ENCODE results near the gene LDLRAD3.
"Not testable (repeated sequence)": the region's sequence is repeated elsewhere in the genome, so short reads cannot be mapped to it uniquely, and the experiment has no call there.

The LDLRAD3 gene

DNA sequence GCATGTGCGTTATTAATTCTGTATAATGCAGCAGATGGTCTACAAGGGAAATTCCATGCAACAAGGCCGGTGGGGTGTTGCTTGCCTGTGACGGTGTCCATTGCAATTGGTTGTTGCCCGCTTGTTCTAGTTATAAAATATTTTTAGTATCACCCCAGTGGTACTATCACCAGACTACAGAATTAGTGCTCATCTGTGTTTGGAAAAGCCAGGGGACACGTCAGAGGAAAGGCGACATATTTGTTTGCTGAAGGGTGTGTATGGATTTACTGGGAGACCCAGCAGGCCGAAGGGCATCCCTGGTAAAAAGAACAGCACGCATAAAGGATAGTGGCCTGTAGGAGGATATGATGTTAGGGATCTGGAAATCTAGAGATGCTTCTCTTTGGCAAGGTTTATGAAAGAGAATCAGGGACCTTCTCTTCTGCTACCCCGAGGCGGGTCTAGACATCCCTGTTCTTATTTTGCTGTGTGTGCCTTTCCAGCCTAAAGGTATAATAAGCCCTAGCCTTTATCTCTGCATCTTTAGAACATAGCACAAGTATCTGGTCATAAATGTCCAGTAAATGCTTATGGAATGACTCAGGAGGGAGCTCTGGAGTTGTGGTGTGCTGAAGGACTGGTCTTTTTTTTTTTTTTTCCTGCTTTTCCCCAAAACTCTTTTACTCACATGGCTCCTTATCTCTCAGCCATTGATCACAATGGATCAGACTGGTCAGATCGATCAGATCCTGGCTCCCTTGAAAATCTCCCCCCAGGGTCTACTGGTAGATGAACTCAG, 90.9 kb downstream of the LDLRAD3 start:
- Histone ChIP-seq H4K20me1 (peaks cover 69% of the 10 kb centered on the region; the same call in 1 of the 2 replicates), H3K4me3 (no peak overlapping the region), H3K4me2 (no peak overlapping the region), H3K9ac (no peak overlapping the region), H3K27me3 (no peaks in the 10 kb centered on the region), H3K27ac (no peak overlapping the region), H3K4me1 (peaks cover 21% of the 10 kb centered on the region), H3K36me3 (peaks cover 68% of the 10 kb centered on the region), H3K9me3 (peaks cover 15% of the 10 kb centered on the region)
- TF ChIP-seq Cebpa-rat (IDR thresholded peaks at IDR 0.05) = no peak

DNA sequence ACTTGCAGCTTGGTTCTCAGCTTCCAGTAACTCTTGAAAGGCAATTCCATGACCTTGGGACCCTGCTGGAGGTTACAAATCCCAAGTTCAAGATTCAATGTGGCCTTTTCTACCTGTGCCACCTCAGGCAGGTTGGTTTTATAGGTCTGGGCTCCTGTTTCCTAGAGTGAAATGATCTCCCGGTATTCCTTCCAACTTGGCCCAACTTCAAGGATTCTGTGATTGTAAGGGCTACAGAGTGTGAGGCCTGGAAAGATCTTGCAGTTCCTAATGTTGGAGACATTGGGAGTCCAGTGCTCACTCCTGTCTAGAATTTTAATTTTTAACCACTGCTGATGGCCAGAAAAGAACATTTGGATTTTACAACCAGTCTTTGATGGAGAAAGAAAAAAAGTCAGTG, 91.6 kb downstream of the LDLRAD3 start:
- Histone ChIP-seq H3K27me3 (no peaks in the 10 kb centered on the region), H3K9ac (no peak overlapping the region), H4K20me1 (peaks cover 66% of the 10 kb centered on the region; the same call in 1 of the 2 replicates), H3K36me3 (peaks cover 69% of the 10 kb centered on the region), H3K27ac (no peak overlapping the region), H3K4me1 (peaks cover 14% of the 10 kb centered on the region), H3K4me2 (no peak overlapping the region), H3K9me3 (peaks cover 15% of the 10 kb centered on the region), H3K4me3 (no peak overlapping the region)
- TF ChIP-seq Cebpa-rat (IDR thresholded peaks at IDR 0.05) = no peak

DNA sequence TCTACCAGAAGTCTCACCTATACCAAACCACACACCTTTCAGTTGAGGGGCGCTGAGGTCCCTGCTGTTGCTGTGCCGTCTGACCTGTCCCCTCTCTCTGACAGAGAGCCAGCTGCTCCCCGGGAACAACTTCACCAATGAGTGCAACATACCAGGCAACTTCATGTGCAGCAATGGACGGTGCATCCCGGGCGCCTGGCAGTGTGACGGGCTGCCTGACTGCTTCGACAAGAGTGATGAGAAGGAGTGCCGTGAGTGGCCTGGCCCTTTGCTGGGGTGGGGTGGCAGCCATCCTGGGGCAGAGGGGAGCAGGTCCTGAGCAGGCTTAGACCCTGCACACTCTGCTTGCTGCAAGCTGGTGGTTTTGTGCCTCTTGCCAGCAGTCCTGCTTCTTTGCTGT, 92.1 kb downstream of the LDLRAD3 start:
- no peak for TF ChIP-seq Cebpa-rat (IDR thresholded peaks at IDR 0.05)
- Histone ChIP-seq H3K36me3 (peaks cover 69% of the 10 kb centered on the region), H3K27me3 (no peaks in the 10 kb centered on the region), H3K27ac (no peak overlapping the region), H3K9me3 (peaks cover 15% of the 10 kb centered on the region), H3K4me3 (no peak overlapping the region), H3K4me2 (no peak overlapping the region), H4K20me1 (peaks cover 61% of the 10 kb centered on the region; the same call in 1 of the 2 replicates), H3K4me1 (peaks cover 8% of the 10 kb centered on the region), H3K9ac (no peak overlapping the region)

DNA sequence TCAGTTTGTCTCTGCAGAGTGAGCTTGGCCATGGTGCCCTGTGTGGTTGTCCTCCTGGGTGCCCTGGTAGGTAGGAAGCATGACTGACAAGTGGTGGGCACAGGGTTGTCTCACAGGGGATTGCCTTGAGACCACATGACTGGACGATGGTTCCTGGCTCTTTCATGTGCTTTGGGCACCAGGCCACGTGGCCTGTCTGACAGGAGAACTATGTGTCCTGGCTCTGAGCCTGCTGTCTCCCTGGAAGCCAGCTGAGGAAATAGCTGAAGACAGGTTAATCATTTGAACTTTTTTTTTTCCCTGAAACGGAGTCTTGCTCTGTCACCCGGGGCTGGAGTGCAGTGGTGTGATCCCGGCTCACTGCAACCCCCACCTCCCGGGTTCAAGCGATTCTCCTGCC, 93.2 kb downstream of the LDLRAD3 start:
- peaks cover 54% of the 10 kb centered on the region; the same call in 1 of the 2 replicates for H4K20me1 ChIP-seq
- H3K4me2 ChIP-seq = no peak overlapping the region
- peaks cover 68% of the 10 kb centered on the region for H3K36me3 ChIP-seq
- TF ChIP-seq Cebpa-rat (IDR thresholded peaks at IDR 0.05) = no peak
- peaks cover 5% of the 10 kb centered on the region; the same call in 1 of the 2 replicates for H3K4me1 ChIP-seq
- no peaks in the 10 kb centered on the region for H3K27me3 ChIP-seq
- no peak overlapping the region for H3K9ac ChIP-seq
- H3K9me3 ChIP-seq = peaks cover 12% of the 10 kb centered on the region
- no peak overlapping the region for H3K27ac ChIP-seq
- no peak overlapping the region for H3K4me3 ChIP-seq

DNA sequence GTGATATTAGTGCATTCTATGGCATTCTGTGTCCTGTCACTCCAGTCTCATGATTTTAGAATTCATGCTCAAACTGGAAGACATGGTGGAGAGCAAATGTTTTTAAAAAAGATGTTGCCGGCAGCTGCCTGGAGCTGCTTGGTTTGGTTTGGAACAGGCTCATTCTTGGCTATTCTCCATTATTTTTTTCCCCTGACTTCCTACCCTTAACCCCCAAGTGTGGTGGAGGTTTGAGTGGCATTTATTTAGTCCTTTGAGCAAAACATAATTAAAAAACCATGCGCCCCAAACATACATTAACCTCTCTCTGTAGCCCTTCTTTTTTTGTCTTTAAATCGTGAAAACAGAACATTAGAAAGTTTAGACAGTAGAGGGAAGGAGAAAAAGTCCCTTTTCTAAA, 94.7 kb downstream of the LDLRAD3 start:
- Histone ChIP-seq H3K27ac (no peak overlapping the region), H3K4me2 (no peak overlapping the region), H4K20me1 (peaks cover 62% of the 10 kb centered on the region; the same call in 1 of the 2 replicates), H3K9ac (no peak overlapping the region), H3K9me3 (no peaks in the 10 kb centered on the region), H3K4me3 (no peak overlapping the region), H3K4me1 (peaks cover 14% of the 10 kb centered on the region; the same call in 1 of the 2 replicates), H3K36me3 (peaks cover 59% of the 10 kb centered on the region), H3K27me3 (no peaks in the 10 kb centered on the region)
- TF ChIP-seq Cebpa-rat (IDR thresholded peaks at IDR 0.05) = no peak

DNA sequence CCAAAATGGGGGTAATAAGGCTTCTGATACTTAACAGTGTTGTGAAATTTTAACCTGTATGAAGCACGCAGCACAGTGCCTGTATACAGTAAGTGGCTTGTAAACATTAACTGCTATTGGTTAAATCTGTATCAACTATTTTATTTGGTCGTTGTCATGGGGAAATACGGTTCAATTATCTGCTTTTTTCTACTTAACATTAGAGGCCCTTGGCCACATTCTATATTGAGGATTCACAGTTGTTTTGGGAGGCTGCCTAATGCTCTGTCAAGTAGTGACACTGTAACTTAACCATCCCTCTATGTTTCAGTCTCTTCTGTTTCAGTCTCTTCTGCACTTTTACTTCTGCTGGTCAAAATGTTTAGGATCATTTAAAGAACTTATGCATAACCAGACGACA, 95.6 kb downstream of the LDLRAD3 start:
- Histone ChIP-seq H3K4me3 (no peak overlapping the region), H3K9ac (no peak overlapping the region), H3K4me2 (no peak overlapping the region), H3K36me3 (peaks cover 60% of the 10 kb centered on the region), H3K27me3 (no peaks in the 10 kb centered on the region), H3K9me3 (no peaks in the 10 kb centered on the region), H4K20me1 (peaks cover 59% of the 10 kb centered on the region; the same call in 1 of the 2 replicates), H3K27ac (no peak overlapping the region), H3K4me1 (peaks cover 14% of the 10 kb centered on the region; the same call in 1 of the 2 replicates)
- TF ChIP-seq Cebpa-rat (IDR thresholded peaks at IDR 0.05) = no peak

DNA sequence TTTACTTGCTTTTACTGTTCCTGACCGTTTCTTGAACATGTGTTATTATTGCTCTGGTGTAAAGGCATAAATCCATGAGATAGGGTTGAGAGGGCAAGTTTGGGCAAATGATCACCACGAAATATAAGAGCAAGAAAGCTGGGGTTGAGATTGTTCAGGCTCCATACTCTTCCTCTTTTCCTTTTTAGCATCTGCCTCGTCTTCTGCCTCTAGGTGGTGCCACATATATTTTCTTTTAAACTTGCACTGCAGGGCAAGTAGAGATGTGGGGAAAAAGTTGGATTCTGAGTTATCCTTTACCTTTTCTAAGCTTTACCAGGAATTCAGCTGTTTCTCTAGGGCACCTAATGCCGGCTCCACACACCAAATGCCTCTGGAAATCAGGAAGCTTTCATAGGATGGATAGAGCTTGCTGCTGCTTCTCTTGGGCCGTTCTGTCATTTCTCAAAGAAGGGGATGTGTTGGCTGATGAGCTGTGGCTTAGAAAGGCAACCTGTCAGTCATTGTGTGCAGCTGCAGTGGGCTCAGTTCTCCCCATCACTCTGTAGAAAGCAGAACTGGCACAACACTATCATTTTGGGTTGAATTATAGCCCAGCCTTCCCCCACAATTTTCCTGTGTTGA, 98.2 kb downstream of the LDLRAD3 start:
- H3K9me3 ChIP-seq = no peaks in the 10 kb centered on the region
- no peak overlapping the region for H3K9ac ChIP-seq
- peaks cover 50% of the 10 kb centered on the region for H3K36me3 ChIP-seq
- TF ChIP-seq Cebpa-rat (IDR thresholded peaks at IDR 0.05) = no peak
- H3K4me1 ChIP-seq = peaks cover 14% of the 10 kb centered on the region; the same call in 1 of the 2 replicates
- H3K27me3 ChIP-seq = no peaks in the 10 kb centered on the region
- H4K20me1 ChIP-seq = peaks cover 47% of the 10 kb centered on the region; the same call in 1 of the 2 replicates
- no peak overlapping the region for H3K4me2 ChIP-seq
- H3K4me3 ChIP-seq = no peak overlapping the region
- H3K27ac ChIP-seq = no peak overlapping the region

DNA sequence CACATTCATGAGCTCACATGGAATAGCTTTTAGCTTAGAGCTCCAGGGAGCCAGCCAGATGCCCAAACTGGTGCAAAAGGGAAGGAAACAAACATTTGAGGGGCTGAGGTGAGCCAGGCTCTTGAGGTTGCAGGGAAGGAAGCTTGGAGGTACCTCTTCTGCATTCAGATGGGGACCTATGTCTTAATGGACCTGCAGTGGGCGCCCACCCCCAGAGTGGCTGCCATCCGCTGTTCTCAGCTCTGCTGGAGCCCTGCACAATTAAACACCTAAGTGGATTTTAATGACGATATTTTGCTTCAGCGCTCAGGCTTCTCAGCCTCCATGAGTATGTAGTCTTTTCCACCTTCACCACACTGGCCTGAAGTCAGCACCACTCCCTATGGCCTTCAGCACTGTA, 100.8 kb downstream of the LDLRAD3 start:
- H3K36me3 ChIP-seq = peaks cover 44% of the 10 kb centered on the region
- H3K4me3 ChIP-seq = no peak overlapping the region
- H3K27me3 ChIP-seq = no peaks in the 10 kb centered on the region
- H3K4me1 ChIP-seq = peaks cover 14% of the 10 kb centered on the region; the same call in 1 of the 2 replicates
- no peak overlapping the region for H3K9ac ChIP-seq
- H3K4me2 ChIP-seq = no peak overlapping the region
- no peak overlapping the region for H3K27ac ChIP-seq
- no peak for TF ChIP-seq Cebpa-rat (IDR thresholded peaks at IDR 0.05)
- H3K9me3 ChIP-seq = no peaks in the 10 kb centered on the region
- peaks cover 57% of the 10 kb centered on the region; the same call in 1 of the 2 replicates for H4K20me1 ChIP-seq

DNA sequence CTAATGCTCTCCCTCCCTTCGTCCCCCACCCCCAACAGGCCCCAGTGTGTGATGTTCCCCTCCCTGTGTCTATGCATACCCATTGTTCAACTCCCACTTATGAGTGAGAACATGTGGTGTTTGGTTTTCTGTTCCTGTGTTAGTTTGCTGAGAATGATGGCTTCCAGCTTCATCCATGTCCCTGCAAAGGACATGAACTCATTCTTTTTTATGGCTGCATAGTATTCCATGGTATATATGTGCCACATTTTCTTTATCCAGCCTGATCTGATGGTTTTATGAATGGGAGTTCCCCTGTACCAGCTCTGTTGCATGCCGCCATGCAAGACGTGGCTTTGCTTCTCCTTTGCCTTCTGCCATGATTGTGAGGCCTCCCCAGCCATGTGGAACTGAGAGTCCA, 102.1 kb downstream of the LDLRAD3 start:
- Histone ChIP-seq H3K36me3 (peaks cover 53% of the 10 kb centered on the region), H4K20me1 (peaks cover 60% of the 10 kb centered on the region; the same call in 1 of the 2 replicates), H3K4me1 (peaks cover 14% of the 10 kb centered on the region; the same call in 1 of the 2 replicates)
- not testable (repeated sequence) for H3K27ac ChIP-seq, H3K4me2 ChIP-seq, H3K9me3 ChIP-seq, H3K9ac ChIP-seq, H3K4me3 ChIP-seq, H3K27me3 ChIP-seq

DNA sequence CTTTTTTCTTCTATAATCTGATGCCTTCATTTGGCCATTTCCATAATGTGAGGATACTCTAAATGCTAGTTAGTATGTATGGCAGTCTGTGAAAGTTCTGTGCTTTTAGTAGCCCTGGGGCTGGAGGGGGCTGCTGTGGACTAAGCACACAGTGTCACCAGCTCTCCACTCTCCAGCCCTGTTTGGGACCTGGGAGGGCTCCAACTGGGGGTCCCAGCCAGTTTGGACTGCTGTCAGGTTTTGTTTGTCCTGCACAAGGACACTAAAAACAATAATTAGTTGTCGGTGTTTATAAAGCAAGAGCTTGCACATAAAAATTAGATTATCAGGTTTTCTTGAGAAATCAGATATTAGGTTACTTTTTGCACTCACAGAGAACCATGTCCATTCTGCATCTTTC, 103.1 kb downstream of the LDLRAD3 start:
- no peak overlapping the region for H3K4me2 ChIP-seq
- peaks cover 10% of the 10 kb centered on the region; the same call in 1 of the 2 replicates for H3K4me1 ChIP-seq
- H3K9ac ChIP-seq = no peak overlapping the region
- H3K9me3 ChIP-seq = no peaks in the 10 kb centered on the region
- H3K4me3 ChIP-seq = no peak overlapping the region
- H3K27ac ChIP-seq = no peak overlapping the region
- H3K27me3 ChIP-seq = no peaks in the 10 kb centered on the region
- H3K36me3 ChIP-seq = peaks cover 56% of the 10 kb centered on the region
- no peak for TF ChIP-seq Cebpa-rat (IDR thresholded peaks at IDR 0.05)
- peaks cover 64% of the 10 kb centered on the region; the same call in 1 of the 2 replicates for H4K20me1 ChIP-seq

Measured in BLaER1 (cell line).